B cell (primary cell): ENCODE data around the gene NDOR1. TPM values are rescaled to one million over a fixed set of nuclear protein-coding genes. Genes with fewer than 3 reads are reported as not detected.

Experiments used
- ATAC-seq: fragments of 200-7000 bp; cut with Tn5 transposase; one replicate; pipeline ENCODE4 v1.10.0; 2021; ENCODE audit warnings: low read depth, mild to moderate bottlenecking, moderate number of reproducible peaks, moderate library complexity
- CTCF ChIA-PET: fragments of 350-600 bp; sonication (Branson Sonifier 250); formaldehyde crosslinking; loops from one replicate; lab custom pipeline; 2021; ENCODE audit warnings: antibody characterized with exemption, inconsistent platforms; lab: Charles Lee
- POLR2A ChIA-PET: fragments of 350-600 bp; sonication (Branson Sonifier 250); formaldehyde crosslinking; loops from one replicate; lab custom pipeline; 2021; ENCODE audit warnings: antibody characterized with exemption; lab: Charles Lee
- DNase-seq: peaks from one replicate; pipeline ENCODE4 v3.0.0; 2013
- H2AFZ ChIP-seq: 2 replicates; pipeline ENCODE4 v1.6.1; 2012; ENCODE audit warnings: mild to moderate bottlenecking, low read depth, low read length; ENCODE audit not compliant: insufficient read depth, poor library complexity, severe bottlenecking
- H3K27ac ChIP-seq, 2 donors: 1 replicate in 1 of 2; 2 replicates in 1 of 2; pipeline ENCODE4 v1.5.1; 2012 to 2013; ENCODE audit warnings: low read length in 2 of 2, mild to moderate bottlenecking in 2 of 2, moderate library complexity in 1 of 2
- H3K27me3 ChIP-seq, 4 experiments: fragments of 200-600 bp in 1 of 4; sonication (generic) in 1 of 4; replicated peaks in 1 of 4; 1 replicate in 2 of 4; 2 replicates in 2 of 4; pipeline versions ENCODE4 v1.6.1 to v1.7.0; 2013 to 2016; ENCODE audit warnings: low read length in 3 of 4, mild to moderate bottlenecking in 2 of 4, mixed read lengths in 1 of 4, moderate library complexity in 1 of 4; ENCODE audit not compliant: insufficient read depth in 4 of 4, control insufficient read depth in 3 of 4; ENCODE audit errors: control extremely low read depth in 1 of 4
- H3K36me3 ChIP-seq, 2 experiments: replicated peaks in 1 of 2; 1 replicate in 1 of 2; 2 replicates in 1 of 2; pipeline versions ENCODE4 v1.6.1 to v1.7.1; 2013; ENCODE audit warnings: low read length in 1 of 2; ENCODE audit not compliant: insufficient read depth in 2 of 2, control insufficient read depth in 1 of 2; ENCODE audit errors: control extremely low read depth in 1 of 2, extremely low read depth in 1 of 2
- H3K4me1 ChIP-seq, 2 donors: fragments of 200-600 bp in 1 of 2; sonication (generic) in 1 of 2; 1 replicate in 1 of 2; 2 replicates in 1 of 2; pipeline versions ENCODE4 v1.5.1 to v1.6.1; 2013 to 2017; ENCODE audit warnings: low read length in 2 of 2; ENCODE audit not compliant: control insufficient read depth in 2 of 2, insufficient read depth in 2 of 2
- H3K4me2 ChIP-seq: replicated peaks from 2 replicates; pipeline ENCODE3; 2012; ENCODE audit warnings: mild to moderate bottlenecking, low read depth, low read length; ENCODE audit not compliant: poor library complexity, severe bottlenecking
- H3K4me3 ChIP-seq, 5 experiments: fragments of 200-600 bp in 1 of 5; sonication (generic) in 1 of 5; 1 replicate in 3 of 5; 2 replicates in 2 of 5; pipeline versions ENCODE4 v1.5.1 to v1.7.0; 2011 to 2016; ENCODE audit warnings: low read length in 4 of 5, mild to moderate bottlenecking in 4 of 5, low read depth in 2 of 5, control low read depth in 1 of 5, moderate library complexity in 1 of 5; ENCODE audit not compliant: insufficient read depth in 1 of 5; ENCODE audit errors: control extremely low read depth in 1 of 5, extremely low read depth in 1 of 5
- H3K79me2 ChIP-seq: fragments of 200-600 bp; sonication (generic); one replicate; pipeline ENCODE4 v1.6.0; 2016; ENCODE audit warnings: low read length; ENCODE audit not compliant: control insufficient read depth, insufficient read depth
- H3K9ac ChIP-seq: fragments of 200-600 bp; sonication (generic); 2 replicates; pipeline ENCODE4 v1.6.1; 2017; ENCODE audit warnings: mild to moderate bottlenecking, low read length, moderate library complexity
- H3K9me3 ChIP-seq, 3 donors: one replicate each; pipeline versions ENCODE4 v1.6.1 to v1.7.1; 2013; ENCODE audit warnings: low read length in 2 of 3; ENCODE audit not compliant: control insufficient read depth in 2 of 3, insufficient read depth in 1 of 3; ENCODE audit errors: control extremely low read depth in 1 of 3
- H4K20me1 ChIP-seq: 2 replicates; pipeline ENCODE4 v1.6.0; 2012; ENCODE audit warnings: mild to moderate bottlenecking, low read length; ENCODE audit not compliant: insufficient read depth, control insufficient read depth, poor library complexity, severe bottlenecking
- H3K27ac Mint-ChIP-seq: one replicate; pipeline ENCODE4 v1.8.0; 2021; ENCODE audit warnings: mixed read lengths
- H3K27me3 Mint-ChIP-seq: one replicate; pipeline ENCODE4 v1.8.0; 2021; ENCODE audit warnings: mixed read lengths
- H3K4me1 Mint-ChIP-seq: one replicate; pipeline ENCODE4 v1.8.0; 2021; ENCODE audit warnings: mixed read lengths
- H3K4me3 Mint-ChIP-seq: one replicate; pipeline ENCODE4 v1.8.0; 2021; ENCODE audit warnings: mixed read lengths
- H3K9me3 Mint-ChIP-seq: one replicate; pipeline ENCODE4 v1.8.0; 2022; ENCODE audit warnings: mixed read lengths; ENCODE audit not compliant: insufficient read depth
- CTCF ChIP-seq: fragments of 200-600 bp; IDR thresholded peaks from one replicate; pipeline ENCODE4 v1.8.0; 2022; ENCODE audit warnings: antibody characterized with exemption, mild to moderate bottlenecking
- EZH2 ChIP-seq: IDR thresholded peaks from 2 replicates; pipeline ENCODE4 v1.6.1; 2012; ENCODE audit warnings: borderline replicate concordance, low read depth, mild to moderate bottlenecking, moderate library complexity, low read length; ENCODE audit not compliant: insufficient read depth, poor library complexity, severe bottlenecking
- WGBS: methylation state at CpG from one replicate; pipeline ENCODE4 v1.1.5; 2013; ENCODE audit warnings: missing lambda C conversion rate; ENCODE audit not compliant: insufficient coverage; 5-methylcytosine and 5-hydroxymethylcytosine counted together
- intact Hi-C: fragments of 100-400 bp; cut with micrococcal nuclease; formaldehyde crosslinking; loops from one replicate; pipeline ENCODE4 v1.10.0; 2022
- polyA plus RNA-seq: library from polyadenylated mRNA; depleted of rRNA; stranded (reverse); fragments of >200 nt; gene quantifications from 2 replicates; pipeline ENCODE4 v1.2.3, GENCODE V29; 2012
- total RNA-seq, 2 donors: library from RNA; stranded (reverse); fragments of 120-200 nt in 1 of 2; gene quantifications; 1 replicate in 1 of 2; 2 replicates in 1 of 2; pipeline versions ENCODE4 v1.2.3 to v1.2.4, GENCODE V29; 2013 to 2022

NDOR1 gene
- total and polyA plus RNA-seq, 2 donors (not counting 1 experiment from before 2014, with no cell fraction given), result 36.4 to 40.9 TPM

- ChIA-PET POLR2A (no interaction called here), CTCF (interaction anchor here (1.1 kb wide), 1 partner anchor 74 kb away, joined by 3 read pairs; no protein-coding TSS in a partner anchor)
- no peaks in the 10 kb centered on the region for H3K27me3 ChIP-seq
- H3K4me1 ChIP-seq, result peaks cover 20 to 31% of the 10 kb centered on the region in 2 donors
- H3K27ac ChIP-seq, result no peak overlapping the region
- H3K9ac ChIP-seq, result no peak overlapping the region
- H3K4me3 ChIP-seq, result no peak overlapping the region
- H3K27ac Mint-ChIP-seq, result no peak overlapping the region
- H3K4me1 Mint-ChIP-seq, result peaks cover 28% of the 10 kb centered on the region
- WGBS, result 98% methylated on average over 21 of the region's 22 CpGs
- TF ChIP-seq EZH2, result no peak
- no peak for TF ChIP-seq CTCF
- DNase-seq, result no peak
- intact Hi-C loops, result no loop called here
- no peaks in the 10 kb centered on the region for H3K27me3 Mint-ChIP-seq
- H2AFZ ChIP-seq, result no peak overlapping the region
- H3K79me2 ChIP-seq, result peaks cover 85% of the 10 kb centered on the region
- H3K36me3 ChIP-seq, result peaks cover 0 to 19% of the 10 kb centered on the region in 2 experiments
- H3K9me3 ChIP-seq, result peaks cover 0 to 3% (median 0%) of the 10 kb centered on the region in 3 donors
- H3K4me3 Mint-ChIP-seq, result no peak overlapping the region
- no peaks in the 10 kb centered on the region for H3K9me3 Mint-ChIP-seq
- no peak for ATAC-seq
- H3K4me2 ChIP-seq, result no peak overlapping the region
- H4K20me1 ChIP-seq, result peaks cover 39% of the 10 kb centered on the region
Measured at GRCh38 chr9:137191691-137192447, 13.6 kb upstream of the NDOR1 start.

DNA sequence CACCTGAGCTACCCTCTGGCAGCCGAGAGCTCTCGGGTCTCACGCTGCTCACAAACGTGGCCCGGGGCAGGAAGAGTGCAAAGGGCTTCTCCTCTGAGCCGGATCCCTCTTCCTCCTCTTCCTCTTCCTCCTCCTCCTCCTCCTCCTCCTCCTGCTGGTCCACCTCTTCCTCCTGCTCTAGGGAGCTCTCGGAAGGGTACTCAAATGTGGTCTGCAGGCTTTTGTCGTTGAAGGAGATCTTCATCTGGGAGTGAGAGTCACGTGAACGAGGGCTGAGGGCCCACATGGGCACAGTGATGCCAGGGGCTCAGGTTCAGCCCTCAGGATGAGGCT is 13.1 kb upstream of the NDOR1 start:
- Histone ChIP-seq H3K4me2 (no peak overlapping the region), H3K79me2 (peaks cover 82% of the 10 kb centered on the region), H3K4me3 (no peak overlapping the region), H3K27ac (no peak overlapping the region), H3K9ac (no peak overlapping the region), H4K20me1 (peaks cover 40% of the 10 kb centered on the region), H3K4me1 (peaks cover 15 to 25% of the 10 kb centered on the region in 2 donors), H2AFZ (no peak overlapping the region), H3K27me3 (no peaks in the 10 kb centered on the region), H3K36me3 (peaks cover 0 to 19% of the 10 kb centered on the region in 2 experiments), H3K9me3 (peaks cover 0 to 3% (median 0%) of the 10 kb centered on the region in 3 donors)
- ChIA-PET POLR2A (no interaction called here), CTCF (interaction anchor here (1.1 kb wide), 1 partner anchor 74 kb away, joined by 3 read pairs; no protein-coding TSS in a partner anchor)
- peaks cover 23% of the 10 kb centered on the region for H3K4me1 Mint-ChIP-seq
- no peak overlapping the region for H3K27ac Mint-ChIP-seq
- no peak overlapping the region for H3K4me3 Mint-ChIP-seq
- TF ChIP-seq CTCF (no peak), EZH2 (no peak)
- no peak for ATAC-seq
- intact Hi-C loops, result no loop called here
- WGBS, result 98% methylated on average over 4 of the region's 10 CpGs
- no peaks in the 10 kb centered on the region for H3K9me3 Mint-ChIP-seq
- no peaks in the 10 kb centered on the region for H3K27me3 Mint-ChIP-seq
- DNase-seq, result no peak
